22Rv1 (cell line): ENCODE results near the gene ATF4.

ENCODE experiments used
- ZFX ChIP-seq: fragments of 450-650 bp; IDR thresholded peaks from 2 replicates; pipeline ENCODE4 v1.6.1; 2017; ENCODE audit warnings: antibody characterized with exemption, borderline replicate concordance
- TF ChIP-seq, protein P1 (sequence below): fragments of 450-650 bp; IDR thresholded peaks from 2 replicates; pipeline ENCODE4 v1.5.1; 2017; ENCODE audit warnings: mild to moderate bottlenecking

DNA sequence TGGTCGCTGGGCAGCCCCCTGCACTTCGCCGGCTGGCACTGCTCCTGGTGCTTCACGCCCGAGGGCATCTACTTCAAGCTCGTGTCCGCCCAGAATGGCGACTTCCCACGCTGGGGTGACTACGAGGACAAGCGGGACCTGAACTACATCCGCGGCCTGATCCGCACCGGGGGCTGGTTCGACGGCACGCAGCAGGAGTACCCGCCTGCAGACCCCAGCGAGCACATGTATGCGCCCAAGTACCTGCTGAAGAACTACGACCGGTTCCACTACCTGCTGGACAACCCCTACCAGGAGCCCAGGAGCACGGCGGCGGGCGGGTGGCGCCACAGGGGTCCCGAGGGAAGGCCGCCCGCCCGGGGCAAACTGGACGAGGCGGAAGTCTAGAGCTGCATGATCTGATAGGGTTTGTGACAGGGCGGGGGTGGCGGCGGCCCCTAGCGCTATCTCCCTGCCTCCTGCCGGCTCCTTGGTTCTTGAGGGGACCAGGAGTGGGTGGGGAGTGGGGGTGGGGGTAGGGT lies 31.7 kb upstream of the ATF4 start:
- TF ChIP-seq, protein P1, sequence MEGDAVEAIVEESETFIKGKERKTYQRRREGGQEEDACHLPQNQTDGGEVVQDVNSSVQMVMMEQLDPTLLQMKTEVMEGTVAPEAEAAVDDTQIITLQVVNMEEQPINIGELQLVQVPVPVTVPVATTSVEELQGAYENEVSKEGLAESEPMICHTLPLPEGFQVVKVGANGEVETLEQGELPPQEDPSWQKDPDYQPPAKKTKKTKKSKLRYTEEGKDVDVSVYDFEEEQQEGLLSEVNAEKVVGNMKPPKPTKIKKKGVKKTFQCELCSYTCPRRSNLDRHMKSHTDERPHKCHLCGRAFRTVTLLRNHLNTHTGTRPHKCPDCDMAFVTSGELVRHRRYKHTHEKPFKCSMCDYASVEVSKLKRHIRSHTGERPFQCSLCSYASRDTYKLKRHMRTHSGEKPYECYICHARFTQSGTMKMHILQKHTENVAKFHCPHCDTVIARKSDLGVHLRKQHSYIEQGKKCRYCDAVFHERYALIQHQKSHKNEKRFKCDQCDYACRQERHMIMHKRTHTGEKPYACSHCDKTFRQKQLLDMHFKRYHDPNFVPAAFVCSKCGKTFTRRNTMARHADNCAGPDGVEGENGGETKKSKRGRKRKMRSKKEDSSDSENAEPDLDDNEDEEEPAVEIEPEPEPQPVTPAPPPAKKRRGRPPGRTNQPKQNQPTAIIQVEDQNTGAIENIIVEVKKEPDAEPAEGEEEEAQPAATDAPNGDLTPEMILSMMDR, result no peak
- TF ChIP-seq ZFX, result no peak
